Fibroblast of villous mesenchyme (primary cell): ENCODE measurements around the gene SYCE3. TPM values are rescaled to one million over a fixed set of nuclear protein-coding genes. Genes with fewer than 3 reads are reported as not detected.
A peak's percentile ranks its signal among the peaks of the same experiment; 100 is the strongest.

Experiments used
- DNase-seq: peaks from one replicate; pipeline ENCODE4 v3.0.0-alpha.2; 2010; ENCODE audit warnings: low read depth
- H3K4me3 ChIP-seq: 2 replicates; pipeline ENCODE4 v1.5.1; 2011; ENCODE audit warnings: low read depth, mild to moderate bottlenecking, low read length
- total RNA-seq: library from RNA; depleted of rRNA; stranded (reverse); fragments of >200 nt; gene quantifications from 2 replicates; pipeline ENCODE4 v1.2.3, GENCODE V29; 2012
- TF ChIP-seq, protein P1 (sequence below): IDR thresholded peaks from 2 replicates; pipeline ENCODE4 v1.5.1; 2012; ENCODE audit warnings: low read depth, mild to moderate bottlenecking, low read length; ENCODE audit not compliant: insufficient read depth

The SYCE3 gene
- total RNA-seq, 1 donor: not detected

DNA sequence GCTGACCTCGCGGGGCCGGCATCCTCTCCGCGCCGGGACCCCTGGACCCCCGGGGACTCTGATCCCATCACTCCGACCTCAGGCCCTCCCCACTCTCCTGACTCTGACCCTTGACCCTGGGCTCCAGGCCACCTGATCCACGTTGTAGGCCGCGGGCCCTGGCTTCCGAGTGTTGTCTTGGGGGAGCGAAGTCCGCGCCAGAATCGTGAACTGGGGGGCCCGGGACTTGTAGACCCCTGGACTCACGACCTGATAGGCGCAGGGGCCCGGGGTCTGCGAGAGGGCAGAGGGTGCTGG lies 32.2 kb downstream of the SYCE3 start:
- no peak for DNase-seq
- peak overlapping the region; percentile 83 for H3K4me3 ChIP-seq
- TF ChIP-seq, protein P1, sequence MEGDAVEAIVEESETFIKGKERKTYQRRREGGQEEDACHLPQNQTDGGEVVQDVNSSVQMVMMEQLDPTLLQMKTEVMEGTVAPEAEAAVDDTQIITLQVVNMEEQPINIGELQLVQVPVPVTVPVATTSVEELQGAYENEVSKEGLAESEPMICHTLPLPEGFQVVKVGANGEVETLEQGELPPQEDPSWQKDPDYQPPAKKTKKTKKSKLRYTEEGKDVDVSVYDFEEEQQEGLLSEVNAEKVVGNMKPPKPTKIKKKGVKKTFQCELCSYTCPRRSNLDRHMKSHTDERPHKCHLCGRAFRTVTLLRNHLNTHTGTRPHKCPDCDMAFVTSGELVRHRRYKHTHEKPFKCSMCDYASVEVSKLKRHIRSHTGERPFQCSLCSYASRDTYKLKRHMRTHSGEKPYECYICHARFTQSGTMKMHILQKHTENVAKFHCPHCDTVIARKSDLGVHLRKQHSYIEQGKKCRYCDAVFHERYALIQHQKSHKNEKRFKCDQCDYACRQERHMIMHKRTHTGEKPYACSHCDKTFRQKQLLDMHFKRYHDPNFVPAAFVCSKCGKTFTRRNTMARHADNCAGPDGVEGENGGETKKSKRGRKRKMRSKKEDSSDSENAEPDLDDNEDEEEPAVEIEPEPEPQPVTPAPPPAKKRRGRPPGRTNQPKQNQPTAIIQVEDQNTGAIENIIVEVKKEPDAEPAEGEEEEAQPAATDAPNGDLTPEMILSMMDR: no peak

DNA sequence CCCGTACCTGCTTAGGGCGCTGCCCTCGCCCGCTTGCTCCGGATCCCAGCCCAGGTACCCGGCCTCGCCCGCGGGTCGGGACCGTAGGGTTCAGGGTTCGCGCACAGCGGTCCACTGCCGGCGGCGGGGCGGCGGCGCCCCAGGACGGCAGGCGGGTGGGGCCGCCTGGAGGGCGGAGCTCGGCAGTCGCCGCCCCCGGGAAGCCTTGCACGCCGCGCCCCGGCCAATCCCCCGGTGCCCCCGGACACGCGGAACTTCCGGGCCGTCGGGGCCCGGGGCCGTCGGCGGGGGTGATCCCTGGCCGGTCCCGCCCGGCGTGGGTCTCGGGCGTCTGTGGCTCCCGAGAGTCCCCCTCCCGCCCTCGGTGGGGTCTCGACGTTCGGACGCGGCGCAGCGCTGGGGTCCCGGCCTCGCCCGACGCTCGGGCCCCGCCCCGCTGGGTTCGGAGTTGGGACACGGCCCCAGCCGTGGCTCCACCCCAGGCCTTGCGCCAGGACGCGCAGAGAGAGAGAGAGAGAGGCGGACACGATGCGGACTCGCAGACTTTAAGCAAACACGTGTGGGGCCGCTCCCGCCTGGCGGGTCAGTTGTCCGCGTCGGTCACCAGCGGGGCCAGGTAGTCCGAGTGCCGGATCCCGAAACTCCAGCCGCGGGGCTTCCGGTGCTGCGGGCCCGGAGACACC lies 32.7 kb downstream of the SYCE3 start, which contains the start of gene TYMP:
TSS of gene TYMP (minus strand) at position 116 of the 683 bp plus-strand sequence. CDS start 303 bp downstream, outside the sequence.
- peak within 1 kb of the TSS; percentile 83 for H3K4me3 ChIP-seq
- TF ChIP-seq, protein P1: no peak
- peak; percentile 89 for DNase-seq

- TF ChIP-seq, protein P1: no peak
- H3K4me3 ChIP-seq: peak overlapping the region; percentile 83
- DNase-seq: no peak
Observed at GRCh38 chr22:50529416-50529896, 33.3 kb downstream of the SYCE3 start.

DNA sequence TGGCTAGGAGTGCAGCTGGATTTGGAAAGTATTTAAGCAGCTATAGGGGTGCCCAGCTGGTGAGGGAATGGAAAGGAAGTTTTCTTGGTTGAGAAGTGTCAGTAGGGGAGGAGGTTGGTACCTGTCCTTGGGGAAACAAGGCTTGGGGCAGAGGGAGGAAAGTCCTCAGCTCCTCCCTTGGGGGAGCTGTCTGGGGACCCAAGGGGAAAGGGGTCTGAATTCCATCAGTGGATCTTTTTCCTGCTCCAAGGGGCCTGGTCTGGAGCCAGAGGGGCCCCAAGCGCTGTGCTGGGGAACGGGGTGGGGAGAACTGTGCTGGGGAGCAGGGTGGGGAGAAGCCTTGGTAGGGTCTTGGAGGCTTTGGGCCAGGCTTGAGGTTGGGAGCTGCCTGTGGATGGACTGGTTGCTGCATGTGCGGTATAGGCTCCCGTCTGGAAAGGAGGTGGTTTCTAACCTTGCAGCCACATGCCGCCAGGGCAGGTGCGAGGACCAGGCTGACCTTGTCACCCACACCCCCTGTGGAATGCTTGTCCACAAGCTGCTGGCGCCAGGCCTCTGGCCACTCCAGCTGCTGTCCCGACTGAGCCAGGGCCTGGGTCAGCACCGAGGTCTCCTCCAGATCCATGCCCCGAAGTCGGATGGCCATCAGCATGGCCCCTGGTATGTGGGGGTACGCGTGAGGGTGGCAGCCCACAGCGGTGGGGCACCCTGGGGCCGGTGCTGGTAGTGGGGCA lies 33.9 kb downstream of the SYCE3 start:
- TF ChIP-seq, protein P1: no peak
- no peak for DNase-seq
- H3K4me3 ChIP-seq: peak overlapping the region; percentile 83

DNA sequence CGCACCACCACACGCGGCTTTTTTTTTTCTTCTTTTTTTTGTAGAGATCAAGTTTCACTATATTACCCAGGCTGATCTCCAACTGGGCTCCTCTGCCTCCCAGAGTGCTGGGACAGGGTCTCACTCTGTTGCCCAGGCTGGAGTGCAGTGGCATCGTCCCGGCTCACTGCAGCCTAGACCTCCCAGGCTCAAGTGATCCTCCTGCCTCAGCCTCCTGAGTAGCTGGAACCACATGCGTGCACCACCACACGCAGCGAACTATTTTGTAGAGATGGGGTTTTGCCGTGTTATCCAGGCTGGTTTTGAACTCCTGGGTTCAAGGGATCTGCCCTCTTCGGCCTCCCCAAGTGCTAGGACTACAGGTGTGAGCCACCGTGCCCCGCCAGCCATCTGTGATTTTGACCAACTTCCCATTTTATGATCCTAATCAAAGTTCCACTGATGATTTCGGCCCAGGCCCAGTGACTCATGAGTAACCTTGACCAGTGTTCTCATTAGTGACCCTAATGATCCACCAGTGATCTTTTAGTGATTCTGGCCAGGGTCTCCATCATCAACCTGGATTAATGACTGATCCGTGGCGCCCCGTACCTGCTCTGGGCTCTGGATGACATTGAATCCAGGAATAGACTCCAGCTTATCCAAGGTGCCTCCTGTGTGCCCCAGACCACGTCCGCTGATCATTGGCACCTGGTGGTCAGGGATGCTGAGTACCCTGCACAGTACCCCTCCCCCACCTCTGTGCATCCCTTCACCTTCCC lies 34.6 kb downstream of the SYCE3 start:
- no peak overlapping the region for H3K4me3 ChIP-seq
- TF ChIP-seq, protein P1: no peak
- no peak for DNase-seq

- H3K4me3 ChIP-seq: peak overlapping the region; percentile 71
- TF ChIP-seq, protein P1: no peak
- DNase-seq: peak; percentile 63
Observed at GRCh38 chr22:50526834-50527801, 35.6 kb downstream of the SYCE3 start.
